Osteocyte (in vitro differentiated cells): ENCODE measurements around the gene GZF1. TPM values are rescaled to one million over a fixed set of nuclear protein-coding genes. Genes with fewer than 3 reads are reported as not detected.

Experiments
- DNase-seq: peaks from one replicate; pipeline ENCODE4 v3.0.0; 2021; ENCODE audit warnings: mixed read lengths; ENCODE audit not compliant: unreplicated experiment; ENCODE audit errors: extremely low spot score
- H3K27ac Mint-ChIP-seq: one replicate; pipeline ENCODE4 v1.8.0; 2021; ENCODE audit warnings: mild to moderate bottlenecking, mixed read lengths; ENCODE audit not compliant: unreplicated experiment
- H3K27me3 Mint-ChIP-seq: one replicate; pipeline ENCODE4 v1.8.0; 2021; ENCODE audit warnings: mixed read lengths; ENCODE audit not compliant: unreplicated experiment
- H3K36me3 Mint-ChIP-seq: one replicate; pipeline ENCODE4 v1.8.0; 2021; ENCODE audit warnings: mixed read lengths; ENCODE audit not compliant: unreplicated experiment
- H3K4me1 Mint-ChIP-seq: one replicate; pipeline ENCODE4 v1.8.0; 2021; ENCODE audit warnings: mixed read lengths; ENCODE audit not compliant: unreplicated experiment
- H3K4me3 Mint-ChIP-seq: one replicate; pipeline ENCODE4 v1.8.0; 2021; ENCODE audit warnings: mild to moderate bottlenecking, moderate library complexity, mixed read lengths; ENCODE audit not compliant: unreplicated experiment
- H3K9me3 Mint-ChIP-seq: one replicate; pipeline ENCODE4 v1.8.0; 2021; ENCODE audit warnings: mixed read lengths; ENCODE audit not compliant: unreplicated experiment
- CTCF ChIP-seq: fragments of 200-600 bp; sonication (generic); IDR thresholded peaks from 2 replicates; pipeline ENCODE4 v1.5.0; 2021; ENCODE audit warnings: antibody characterized with exemption, mild to moderate bottlenecking, moderate library complexity
- total RNA-seq: library from RNA; stranded (reverse); gene quantifications from 2 replicates; pipeline ENCODE4 v1.2.1, GENCODE V29; 2021

Gene GZF1
- total RNA-seq, 1 donor from 2014 or later: 16.8 TPM

GRCh38 chr20:23387118-23387443, 25.1 kb downstream of the GZF1 start:
- Mint-ChIP-seq H3K4me1 (no peaks in the 10 kb centered on the region), H3K36me3 (peaks cover 60% of the 10 kb centered on the region), H3K27ac (no peak overlapping the region)

GRCh38 chr20:23390091-23390774, 28.3 kb downstream of the GZF1 start:
- Mint-ChIP-seq H3K9me3 (peaks cover 4% of the 10 kb centered on the region), H3K27ac (no peak overlapping the region), H3K27me3 (no peaks in the 10 kb centered on the region), H3K4me1 (no peaks in the 10 kb centered on the region), H3K4me3 (no peak overlapping the region), H3K36me3 (peaks cover 66% of the 10 kb centered on the region)
- no peak for DNase-seq
- TF ChIP-seq CTCF: no peak

More at GRCh38 chr20:23387118-23387443, 25.1 kb downstream of the GZF1 start:
- no peaks in the 10 kb centered on the region for H3K27me3 Mint-ChIP-seq
- peaks cover 4% of the 10 kb centered on the region for H3K9me3 Mint-ChIP-seq
- TF ChIP-seq CTCF: no peak
- DNase-seq: no peak
- H3K4me3 Mint-ChIP-seq: no peak overlapping the region

GRCh38 chr20:23391707-23392310, 29.8 kb downstream of the GZF1 start:
- Mint-ChIP-seq H3K4me3 (no peak overlapping the region), H3K36me3 (peaks cover 55% of the 10 kb centered on the region), H3K27me3 (no peaks in the 10 kb centered on the region), H3K27ac (no peak overlapping the region), H3K9me3 (peaks cover 4% of the 10 kb centered on the region), H3K4me1 (peaks cover 1% of the 10 kb centered on the region)
- TF ChIP-seq CTCF: no peak
- no peak for DNase-seq

- Mint-ChIP-seq H3K27ac (no peak overlapping the region), H3K9me3 (no peaks in the 10 kb centered on the region), H3K4me3 (no peak overlapping the region), H3K4me1 (peaks cover 17% of the 10 kb centered on the region), H3K36me3 (peaks cover 33% of the 10 kb centered on the region), H3K27me3 (no peaks in the 10 kb centered on the region)
- no peak for DNase-seq
- TF ChIP-seq CTCF: no peak
Observed at GRCh38 chr20:23393996-23394775, 32.2 kb downstream of the GZF1 start.
